Iris pigment epithelial cell (primary cell): ENCODE measurements around the gene KRT24.
"Not testable (repeated sequence)": the region's sequence is repeated elsewhere in the genome, so short reads cannot be mapped to it uniquely, and the experiment has no call there.

Experiments used
- DNase-seq: peaks from one replicate; pipeline ENCODE4 v3.0.0-alpha.2; 2011; ENCODE audit warnings: low read depth

The KRT24 gene

GRCh38 chr17:40703652-40704051 lies at the start of gene KRT24:
Gene KRT24 (minus strand): TSS chr17:40703752. CDS start chr17:40703693, 59 bp downstream.
- DNase-seq = no peak

GRCh38 chr17:40751065-40751464 lies 47.5 kb upstream of the KRT24 start:
- DNase-seq = no peak

GRCh38 chr17:40750391-40750790 lies 46.8 kb upstream of the KRT24 start:
- DNase-seq = no peak

- not testable (repeated sequence) for DNase-seq
These were observed 45.1 kb upstream of the KRT24 start for GRCh38 chr17:40748666-40749065.

GRCh38 chr17:40738553-40738952 lies 35.0 kb upstream of the KRT24 start:
- DNase-seq = no peak

- no peak for DNase-seq
These were observed 31.5 kb upstream of the KRT24 start for GRCh38 chr17:40735016-40735415.

GRCh38 chr17:40734018-40734417 lies 30.5 kb upstream of the KRT24 start:
- no peak for DNase-seq

GRCh38 chr17:40730970-40731369 lies 27.4 kb upstream of the KRT24 start:
- DNase-seq = no peak

GRCh38 chr17:40727447-40728231 lies 24.1 kb upstream of the KRT24 start:
- peak; percentile 58 for DNase-seq

- DNase-seq = no peak
These were observed 23.4 kb upstream of the KRT24 start for GRCh38 chr17:40726919-40727318.

- DNase-seq = no peak
These were observed 21.1 kb upstream of the KRT24 start for GRCh38 chr17:40724656-40725055.

GRCh38 chr17:40722241-40722640 lies 18.7 kb upstream of the KRT24 start:
- DNase-seq = no peak

GRCh38 chr17:40720899-40721298 lies 17.3 kb upstream of the KRT24 start:
- no peak for DNase-seq

- DNase-seq = no peak
These were observed 15.4 kb upstream of the KRT24 start for GRCh38 chr17:40718930-40719329.

GRCh38 chr17:40717776-40718175 lies 14.2 kb upstream of the KRT24 start:
- no peak for DNase-seq

- DNase-seq = no peak
These were observed 10.9 kb upstream of the KRT24 start for GRCh38 chr17:40714473-40714872.

- no peak for DNase-seq
These were observed 4.2 kb upstream of the KRT24 start for GRCh38 chr17:40707745-40708144.

GRCh38 chr17:40705584-40705983 lies 2.0 kb upstream of the KRT24 start:
- no peak for DNase-seq

GRCh38 chr17:40702271-40702670 lies 1.3 kb downstream of the KRT24 start:
- DNase-seq = no peak

- DNase-seq = no peak
These were observed 3.7 kb downstream of the KRT24 start for GRCh38 chr17:40699853-40700252.

- no peak for DNase-seq
These were observed 4.2 kb downstream of the KRT24 start for GRCh38 chr17:40699371-40699770.

- no peak for DNase-seq
These were observed 6.3 kb downstream of the KRT24 start for GRCh38 chr17:40697297-40697696.

GRCh38 chr17:40696651-40697072 lies 6.9 kb downstream of the KRT24 start:
- DNase-seq = peak; percentile 10

- DNase-seq = peak; percentile 4
These were observed 7.6 kb downstream of the KRT24 start for GRCh38 chr17:40695874-40696472.
